HepG2 (cell line): ENCODE measurements around the gene CTSA. TPM values are rescaled to one million over a fixed set of nuclear protein-coding genes. Genes with fewer than 3 reads are reported as not detected.

Experiments
- ADNP ChIP-seq: sonication (generic); formaldehyde crosslinking; IDR thresholded peaks from 2 replicates; pipeline ENCODE4 v1.4.0; 2020; ENCODE audit warnings: missing genetic modification reagents
- BATF2 ChIP-seq: sonication (generic); formaldehyde crosslinking; IDR thresholded peaks from 2 replicates; pipeline ENCODE4 v1.8.0; 2022; ENCODE audit warnings: mild to moderate bottlenecking, missing genetic modification reagents, moderate library complexity
- HES4 ChIP-seq: sonication (generic); formaldehyde crosslinking; IDR thresholded peaks from 2 replicates; pipeline ENCODE4 v1.9.0; 2021; ENCODE audit warnings: mild to moderate bottlenecking, missing genetic modification reagents, borderline replicate concordance
- HNRNPLL ChIP-seq: fragments of 200-400 bp; formaldehyde crosslinking; IDR thresholded peaks from 2 replicates; pipeline ENCODE4 v1.6.1; 2017; ENCODE audit warnings: mild to moderate bottlenecking, low read depth, low read length; ENCODE audit not compliant: poor library complexity, severe bottlenecking
- KLF16 ChIP-seq, 2 experiments: sonication (generic) in 1 of 2; formaldehyde crosslinking in 1 of 2; IDR thresholded peaks; 2 replicates each; pipeline versions ENCODE4 v1.6.1 to v1.8.0; 2016 to 2023; ENCODE audit warnings: missing genetic modification reagents in 2 of 2, missing compliant biosample characterization in 1 of 2
- MYC ChIP-seq: sonication (generic); formaldehyde crosslinking; IDR thresholded peaks from 2 replicates; pipeline ENCODE4 v1.9.0; 2021; ENCODE audit warnings: missing genetic modification reagents, borderline replicate concordance
- NFE2L1 ChIP-seq: sonication (generic); formaldehyde crosslinking; IDR thresholded peaks from 2 replicates; pipeline ENCODE4 v1.4.0; 2020; ENCODE audit warnings: missing genetic modification reagents, mild to moderate bottlenecking, borderline replicate concordance
- NR0B2 ChIP-seq: sonication (generic); formaldehyde crosslinking; IDR thresholded peaks from 2 replicates; pipeline ENCODE4 v1.4.0; 2020; ENCODE audit warnings: mild to moderate bottlenecking, missing genetic modification reagents
- POLR2A ChIP-seq, 2 experiments: IDR thresholded peaks; 2 replicates each; pipeline ENCODE4 v1.6.1; 2011; ENCODE audit warnings: low read depth in 2 of 2, low read length in 2 of 2, mild to moderate bottlenecking in 1 of 2, moderate library complexity in 1 of 2; ENCODE audit not compliant: insufficient read depth in 1 of 2
- RAD21 ChIP-seq: fragments of 450-650 bp; formaldehyde crosslinking; IDR thresholded peaks from 2 replicates; pipeline ENCODE4 v1.5.0; 2020; ENCODE audit warnings: mild to moderate bottlenecking
- SRY ChIP-seq: sonication (generic); formaldehyde crosslinking; IDR thresholded peaks from 2 replicates; pipeline ENCODE4 v1.8.0; 2022; ENCODE audit warnings: mild to moderate bottlenecking, missing genetic modification reagents
- ZBTB4 ChIP-seq: sonication (generic); formaldehyde crosslinking; IDR thresholded peaks from 2 replicates; pipeline ENCODE4 v1.4.0; 2020; ENCODE audit warnings: missing genetic modification reagents, mild to moderate bottlenecking, borderline replicate concordance
- ZNF225 ChIP-seq: sonication (generic); formaldehyde crosslinking; IDR thresholded peaks from 2 replicates; pipeline ENCODE4 v1.4.0; 2020; ENCODE audit warnings: mild to moderate bottlenecking, missing genetic modification reagents
- ZNF512B ChIP-seq: sonication (generic); formaldehyde crosslinking; IDR thresholded peaks from 2 replicates; pipeline ENCODE4 v1.5.1; 2020; ENCODE audit warnings: missing genetic modification reagents, mild to moderate bottlenecking, borderline replicate concordance
- ZNF607 ChIP-seq: sonication (generic); formaldehyde crosslinking; IDR thresholded peaks from 2 replicates; pipeline ENCODE4 v1.5.1; 2020; ENCODE audit warnings: missing genetic modification reagents, mild to moderate bottlenecking, borderline replicate concordance
- ZNF768 ChIP-seq: sonication (generic); formaldehyde crosslinking; IDR thresholded peaks from 2 replicates; pipeline ENCODE4 v1.4.0; 2020; ENCODE audit warnings: missing genetic modification reagents
- ZNF776 ChIP-seq: sonication (generic); formaldehyde crosslinking; IDR thresholded peaks from 2 replicates; pipeline ENCODE4 v1.4.0; 2020; ENCODE audit warnings: mild to moderate bottlenecking, missing genetic modification reagents
- ZNF780A ChIP-seq: sonication (generic); formaldehyde crosslinking; IDR thresholded peaks from 2 replicates; pipeline ENCODE4 v1.8.0; 2022; ENCODE audit warnings: mild to moderate bottlenecking, missing genetic modification reagents, moderate library complexity
- polyA plus RNA-seq, 8 experiments: library from polyadenylated mRNA; depleted of rRNA in 3 of 8; stranded (reverse) in 7 of 8; unstranded in 1 of 8; fragments of >200 nt; fragmentation: Illumina TruSeq in 4 of 8; extraction: Trizol in 4 of 8; gene quantifications; 2 replicates each; pipeline versions ENCODE4 v1.2.1 to v1.2.3, GENCODE V29; 2011 to 2016; ENCODE audit warnings: low read depth in 4 of 8, missing spikeins in 1 of 8, mixed read lengths in 1 of 8; ENCODE audit not compliant: insufficient read depth in 1 of 8
- total RNA-seq, 5 experiments: library from RNA; depleted of rRNA; stranded (reverse); fragments of >200 nt; fragmentation: Illumina TruSeq; extraction: Trizol; gene quantifications; 2 replicates each; pipeline ENCODE4 v1.2.3, GENCODE V29; 2016; ENCODE audit warnings: low read depth in 1 of 5

CTSA gene
- total and polyA plus RNA-seq, 2 of the 13 experiments (the other 11 are each of a cell fraction or from before 2014, with no cell fraction given) = 202 to 231 TPM

- 0 out of 2 replicates have a peak, but pooled peaks have one; percentile 64 for TF ChIP-seq ZNF776
- peak; percentile 24; the same call in 1 of the 2 replicates for TF ChIP-seq ZNF225 (CRISPR knock-in tag)
- peak in 1 of 2 experiments; percentile 34; a peak in 2 of 4 replicates for TF ChIP-seq POLR2A (IDR thresholded peaks at IDR 0.05; ENCODE audit: insufficient read depth in 1 of 2, low read depth in 2 of 2, low read length in 2 of 2)
- 0 out of 2 replicates have a peak, but pooled peaks have one; percentile 37 for TF ChIP-seq BATF2 (CRISPR knock-in tag)
- no peak for TF ChIP-seq MYC (CRISPR knock-in tag)
- no peak for TF ChIP-seq RAD21
- TF ChIP-seq ZNF607 (CRISPR knock-in tag) = 0 out of 2 replicates have a peak, but pooled peaks have one; percentile 67
- TF ChIP-seq NR0B2 = 0 out of 2 replicates have a peak, but pooled peaks have one; percentile 60
- 0 out of 2 replicates have a peak, but pooled peaks have one; percentile 13 for TF ChIP-seq SRY (CRISPR knock-in tag)
- peak; percentile 20 for TF ChIP-seq HNRNPLL
- TF ChIP-seq ZBTB4 = 0 out of 2 replicates have a peak, but pooled peaks have one; percentile 20
- 0 out of 2 replicates have a peak, but pooled peaks have one; percentile 27 for TF ChIP-seq ZNF780A (CRISPR knock-in tag)
- 0 out of 4 replicates have a peak, but pooled peaks of 1 of the 2 experiments have one; percentile 32 for TF ChIP-seq KLF16 (CRISPR knock-in tag; IDR thresholded peaks at IDR 0.05)
- TF ChIP-seq NFE2L1 (CRISPR knock-in tag) = no peak
- 0 out of 2 replicates have a peak, but pooled peaks have one; percentile 41 for TF ChIP-seq ZNF512B (CRISPR knock-in tag)
- TF ChIP-seq HES4 (CRISPR knock-in tag) = 0 out of 2 replicates have a peak, but pooled peaks have one; percentile 51
- TF ChIP-seq ADNP = peak; percentile 48; the same call in 1 of the 2 replicates
- TF ChIP-seq ZNF768 = peak; percentile 14; the same call in 1 of the 2 replicates
Measured at GRCh38 chr20:45904583-45905504, 13.7 kb downstream of the CTSA start (continued).
